Lung (tissue), 12 donors: ENCODE results near the gene TPTE2. TPM values are rescaled to one million over a fixed set of nuclear protein-coding genes. Genes with fewer than 3 reads are reported as not detected.

Source experiments
- ATAC-seq: fragments of 200-7000 bp; cut with Tn5 transposase; one replicate; pipeline ENCODE4 v1.9.1; 2020; ENCODE audit warnings: moderate number of reproducible peaks; ENCODE audit not compliant: insufficient read depth, low FRiP score
- DNase-seq, 3 donors: peaks; one replicate each; pipeline ENCODE4 v3.0.0-alpha.2; 2013 to 2017
- H3K27ac ChIP-seq, 2 donors: one replicate each; pipeline ENCODE4 v1.5.1; 2013; ENCODE audit warnings: mild to moderate bottlenecking in 2 of 2, moderate library complexity in 2 of 2, control low read depth in 1 of 2, inconsistent platforms in 1 of 2, low read depth in 1 of 2, low read length in 1 of 2
- H3K27me3 ChIP-seq, 3 donors: one replicate each; pipeline ENCODE4 v1.5.1; 2013; ENCODE audit warnings: low read length in 2 of 3; ENCODE audit not compliant: control insufficient read depth in 3 of 3, insufficient read depth in 3 of 3
- H3K36me3 ChIP-seq, 4 donors: one replicate each; pipeline ENCODE4 v1.5.1; 2013; ENCODE audit warnings: low read length in 4 of 4, mild to moderate bottlenecking in 1 of 4, moderate library complexity in 1 of 4; ENCODE audit not compliant: control insufficient read depth in 4 of 4, insufficient read depth in 4 of 4
- H3K4me1 ChIP-seq, 5 donors: one replicate each; pipeline ENCODE4 v1.5.1; 2013; ENCODE audit warnings: low read length in 5 of 5, mild to moderate bottlenecking in 2 of 5, moderate library complexity in 1 of 5; ENCODE audit not compliant: control insufficient read depth in 5 of 5, insufficient read depth in 5 of 5
- H3K4me3 ChIP-seq: one replicate; pipeline ENCODE4 v1.5.1; 2013; ENCODE audit warnings: mild to moderate bottlenecking, control low read depth, moderate library complexity
- H3K9ac ChIP-seq, 2 donors: one replicate each; pipeline ENCODE4 v1.5.1; 2013; ENCODE audit warnings: low read length in 2 of 2, control low read depth in 1 of 2; ENCODE audit not compliant: insufficient read depth in 1 of 2
- H3K9me3 ChIP-seq, 4 donors: one replicate each; pipeline ENCODE4 v1.5.1; 2013; ENCODE audit warnings: low read length in 3 of 4, mild to moderate bottlenecking in 1 of 4, moderate library complexity in 1 of 4; ENCODE audit not compliant: control insufficient read depth in 4 of 4, insufficient read depth in 3 of 4
- WGBS, 2 donors: extraction: QIAGEN DNeasy Blood & Tissue Kit; methylation state at CpG; one replicate each; pipeline ENCODE4 v1.1.7; 2013; 5-methylcytosine and 5-hydroxymethylcytosine counted together
- polyA plus RNA-seq, 2 donors: library from polyadenylated mRNA; stranded (reverse); fragments of 200-250 nt; gene quantifications; one replicate each; pipeline ENCODE4 v1.2.1, GENCODE V29; 2013
- total RNA-seq, 2 donors: library from RNA; depleted of rRNA in 1 of 2; stranded (reverse); fragments of >200 nt in 1 of 2; gene quantifications; one replicate each; pipeline ENCODE4 v1.2.1, GENCODE V29; 2014 to 2021
- TF ChIP-seq, protein P1 (sequence below): IDR thresholded peaks from 2 replicates; pipeline ENCODE4 v1.5.1; 2012; ENCODE audit warnings: mild to moderate bottlenecking; ENCODE audit errors: control extremely low read depth, extremely low read depth
- donor health status: control.
- donor health status: control.
- donor health status: Bipolar disorder and iron deficiency.
- donor health status: healthy.
- donor health status: DM: yes; HTN: yes; CAD: no.

TPTE2 gene
- total and polyA plus RNA-seq, 4 donors = 0.02 to 0.12 TPM; not detected in 2

DNA sequence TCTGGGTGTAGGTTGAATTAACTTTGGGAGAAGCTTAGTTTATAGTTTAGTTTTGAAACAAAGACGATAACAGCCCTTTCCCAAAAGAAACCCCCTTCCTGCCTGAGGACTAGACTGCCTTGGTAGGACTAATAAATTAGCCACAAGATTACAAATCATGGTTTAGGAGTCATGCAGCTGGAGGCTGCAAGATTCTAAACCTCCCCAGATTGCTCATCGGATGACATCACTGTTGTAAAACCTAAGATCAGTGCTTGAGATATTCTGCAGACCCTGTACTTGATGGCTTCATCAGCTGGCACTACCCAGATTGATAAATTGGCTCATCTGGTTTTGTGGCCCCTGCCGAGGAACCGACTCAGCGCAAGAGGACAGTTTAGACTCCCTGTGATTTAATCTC lies 36.2 kb upstream of the TPTE2 start:
- DNase-seq (no peak), ATAC-seq (no peak)
- TF ChIP-seq, protein P1, sequence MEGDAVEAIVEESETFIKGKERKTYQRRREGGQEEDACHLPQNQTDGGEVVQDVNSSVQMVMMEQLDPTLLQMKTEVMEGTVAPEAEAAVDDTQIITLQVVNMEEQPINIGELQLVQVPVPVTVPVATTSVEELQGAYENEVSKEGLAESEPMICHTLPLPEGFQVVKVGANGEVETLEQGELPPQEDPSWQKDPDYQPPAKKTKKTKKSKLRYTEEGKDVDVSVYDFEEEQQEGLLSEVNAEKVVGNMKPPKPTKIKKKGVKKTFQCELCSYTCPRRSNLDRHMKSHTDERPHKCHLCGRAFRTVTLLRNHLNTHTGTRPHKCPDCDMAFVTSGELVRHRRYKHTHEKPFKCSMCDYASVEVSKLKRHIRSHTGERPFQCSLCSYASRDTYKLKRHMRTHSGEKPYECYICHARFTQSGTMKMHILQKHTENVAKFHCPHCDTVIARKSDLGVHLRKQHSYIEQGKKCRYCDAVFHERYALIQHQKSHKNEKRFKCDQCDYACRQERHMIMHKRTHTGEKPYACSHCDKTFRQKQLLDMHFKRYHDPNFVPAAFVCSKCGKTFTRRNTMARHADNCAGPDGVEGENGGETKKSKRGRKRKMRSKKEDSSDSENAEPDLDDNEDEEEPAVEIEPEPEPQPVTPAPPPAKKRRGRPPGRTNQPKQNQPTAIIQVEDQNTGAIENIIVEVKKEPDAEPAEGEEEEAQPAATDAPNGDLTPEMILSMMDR = no peak
- Histone ChIP-seq H3K4me3 (no peak overlapping the region), H3K9me3 (no peaks in the 10 kb centered on the region), H3K4me1 (peaks cover 0 to 1% (median 0%) of the 10 kb centered on the region in 5 donors), H3K9ac (no peak overlapping the region), H3K27me3 (no peaks in the 10 kb centered on the region), H3K36me3 (no peaks in the 10 kb centered on the region), H3K27ac (no peak overlapping the region)
- WGBS, 2 donors = 85 to 89% methylated on average over 5 of the region's 5 CpGs

DNA sequence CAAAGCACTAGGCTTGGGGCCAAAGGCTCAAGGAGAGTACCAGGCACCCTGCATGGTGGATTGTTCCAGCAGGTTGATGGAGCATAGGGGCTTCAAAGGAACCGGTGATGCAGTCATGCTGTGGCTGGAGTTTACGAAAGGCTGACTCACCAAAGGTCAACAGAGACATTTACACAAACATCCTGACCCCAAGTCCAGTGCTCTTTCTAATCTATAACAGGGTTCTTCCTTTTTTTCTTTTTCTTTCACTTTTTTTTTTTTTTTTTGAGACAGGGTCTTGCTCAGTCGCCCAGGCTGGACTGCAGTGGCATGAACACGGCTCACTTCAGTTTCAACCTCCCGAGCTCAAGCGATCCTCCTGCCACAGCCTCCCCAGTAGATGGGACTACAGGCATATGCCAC lies 35.6 kb upstream of the TPTE2 start:
- TF ChIP-seq, protein P1 = no peak
- no peak overlapping the region for H3K4me3 ChIP-seq
- H3K4me1 ChIP-seq = peaks cover 0 to 1% (median 0%) of the 10 kb centered on the region in 5 donors
- DNase-seq (no peak), ATAC-seq (no peak)
- WGBS, 2 donors = 86 to 89% methylated on average over 6 of the region's 6 CpGs
- no peak overlapping the region for H3K9ac ChIP-seq
- H3K27ac ChIP-seq = no peak overlapping the region
- H3K9me3 ChIP-seq = no peaks in the 10 kb centered on the region
- no peaks in the 10 kb centered on the region for H3K27me3 ChIP-seq
- H3K36me3 ChIP-seq = no peaks in the 10 kb centered on the region

DNA sequence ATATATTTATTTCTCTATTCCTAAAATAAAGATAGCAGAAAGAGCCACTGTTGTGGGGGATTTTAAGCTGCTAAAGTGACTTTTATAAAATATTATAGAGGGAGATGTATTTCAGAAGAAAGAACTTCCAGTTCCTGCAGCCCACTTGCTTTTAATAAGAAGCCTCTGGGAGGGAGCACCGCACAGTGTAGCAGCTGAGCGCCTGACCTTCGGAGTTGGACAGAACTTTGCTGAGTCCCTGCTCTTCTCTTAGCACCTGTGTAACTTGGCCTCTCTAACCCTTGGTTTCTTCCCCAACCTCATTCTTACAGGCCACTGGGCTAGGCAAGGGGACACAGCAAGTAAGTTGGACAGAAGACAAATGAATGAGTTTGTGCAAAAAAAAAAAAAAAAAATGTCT lies 34.8 kb upstream of the TPTE2 start:
- no peaks in the 10 kb centered on the region for H3K36me3 ChIP-seq
- no peak overlapping the region for H3K27ac ChIP-seq
- WGBS, 2 donors = 93 to 100% methylated on average over 3 of the region's 3 CpGs
- no peaks in the 10 kb centered on the region for H3K27me3 ChIP-seq
- TF ChIP-seq, protein P1 = no peak
- no peaks in the 10 kb centered on the region for H3K4me1 ChIP-seq
- no peaks in the 10 kb centered on the region for H3K9me3 ChIP-seq
- ATAC-seq (no peak), DNase-seq (no peak)
- no peak overlapping the region for H3K4me3 ChIP-seq
- H3K9ac ChIP-seq = no peak overlapping the region

DNA sequence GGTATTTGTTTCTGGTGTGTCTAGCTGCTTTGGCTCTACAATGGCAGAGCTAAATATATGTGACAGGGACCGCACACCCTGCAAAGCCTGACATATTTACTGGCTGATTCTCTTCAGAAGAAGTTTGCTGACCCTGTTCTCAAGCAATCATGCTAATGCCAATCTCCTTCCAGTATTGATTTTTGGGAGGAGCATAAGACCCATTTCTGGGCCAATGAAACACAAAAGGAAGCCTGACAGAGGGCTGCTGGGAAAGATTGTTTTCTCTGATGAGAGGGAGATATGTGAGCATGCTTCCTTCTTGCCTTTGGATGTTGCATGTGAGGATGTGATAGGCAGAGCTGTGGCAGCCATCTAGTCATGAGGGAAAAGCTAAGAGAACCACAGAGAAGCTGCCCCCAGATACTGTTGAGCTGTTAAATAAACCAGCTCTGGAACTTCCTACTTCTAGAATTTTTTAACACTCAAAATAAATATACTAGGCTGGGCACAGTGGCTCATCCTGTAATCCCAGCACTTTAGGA lies 31.4 kb upstream of the TPTE2 start:
- Histone ChIP-seq H3K4me3 (no peak overlapping the region), H3K4me1 (no peaks in the 10 kb centered on the region), H3K9me3 (peaks cover 0 to 3% (median 0%) of the 10 kb centered on the region in 4 donors), H3K36me3 (no peaks in the 10 kb centered on the region), H3K9ac (no peak overlapping the region), H3K27ac (no peak overlapping the region), H3K27me3 (no peaks in the 10 kb centered on the region)
- 95% methylated on average over 1 of the region's 1 CpG for whole genome bisulfite sequencing, 2 donors
- ATAC-seq (no peak), DNase-seq (no peak)
- TF ChIP-seq, protein P1 = no peak
